ENCODE results near the gene ARG2.
"Not testable (repeated sequence)": the region's sequence is repeated elsewhere in the genome, so short reads cannot be mapped to it uniquely, and the experiment has no call there.

Gene ARG2

DNA sequence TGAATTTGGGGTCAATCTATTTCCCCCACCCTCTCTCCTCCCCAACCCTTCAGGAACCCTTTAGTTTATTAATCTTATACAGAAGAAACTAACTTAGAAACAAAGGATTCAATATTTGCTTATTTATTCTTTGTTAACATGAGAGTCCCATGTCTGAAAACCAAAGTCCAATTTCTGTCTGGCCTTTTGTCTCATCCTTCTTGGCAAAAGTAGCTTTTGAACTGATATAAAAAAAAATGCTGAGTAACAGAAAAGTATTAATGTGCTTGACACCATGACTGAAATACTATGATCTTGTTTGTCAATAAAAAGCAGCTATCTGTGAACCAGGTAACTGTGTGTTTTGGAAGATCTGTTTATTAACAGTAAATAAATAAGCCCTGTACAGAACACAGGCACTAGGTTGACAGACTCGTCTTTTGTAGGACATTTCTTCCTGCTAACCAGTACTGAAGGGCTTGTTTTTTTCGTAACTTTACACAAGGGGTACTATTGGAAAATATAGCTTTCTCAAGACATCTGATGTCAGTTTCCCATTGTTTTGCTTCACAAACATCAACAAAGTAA lies 30.4 kb upstream of the ARG2 start:
- no peak for DNase-seq

DNA sequence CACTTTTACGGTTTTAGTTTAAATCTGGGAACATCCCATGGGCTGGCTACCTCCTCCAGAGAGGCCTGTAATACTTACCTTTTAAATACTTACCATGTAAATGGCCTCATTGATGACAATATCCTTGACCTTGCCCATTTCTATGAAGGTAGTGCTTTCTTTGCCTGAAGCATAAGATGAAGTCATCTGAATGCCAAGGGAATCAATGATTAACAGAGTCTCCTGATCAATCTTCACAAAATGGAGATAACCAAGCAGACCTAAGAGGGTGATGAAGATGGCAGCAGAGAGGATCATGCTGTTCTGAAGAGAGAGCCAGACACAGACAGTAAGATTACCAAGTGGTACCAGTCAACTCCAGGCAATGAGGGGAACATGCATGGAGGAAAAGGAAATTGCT lies 26.1 kb upstream of the ARG2 start:
- not testable (repeated sequence) for DNase-seq

DNA sequence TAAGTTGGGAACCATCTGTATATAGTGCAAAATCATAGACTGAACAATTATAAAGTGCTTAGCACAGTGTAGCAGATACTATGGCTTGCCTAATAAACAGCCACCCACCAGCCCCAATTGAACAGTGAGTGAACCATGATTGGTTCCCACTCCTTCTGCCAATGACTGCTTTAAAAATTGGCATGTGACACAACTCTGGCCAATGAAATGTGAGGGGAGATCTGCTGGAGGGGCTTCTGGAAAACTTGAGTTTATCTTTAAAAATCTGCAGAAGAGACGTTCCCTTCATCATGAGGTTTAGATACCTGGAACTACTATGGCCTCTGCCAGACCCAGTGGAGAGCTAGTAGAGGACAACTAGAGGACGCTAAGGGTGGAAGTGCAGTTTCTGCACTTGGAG lies 24.3 kb upstream of the ARG2 start:
- no peak for DNase-seq

DNA sequence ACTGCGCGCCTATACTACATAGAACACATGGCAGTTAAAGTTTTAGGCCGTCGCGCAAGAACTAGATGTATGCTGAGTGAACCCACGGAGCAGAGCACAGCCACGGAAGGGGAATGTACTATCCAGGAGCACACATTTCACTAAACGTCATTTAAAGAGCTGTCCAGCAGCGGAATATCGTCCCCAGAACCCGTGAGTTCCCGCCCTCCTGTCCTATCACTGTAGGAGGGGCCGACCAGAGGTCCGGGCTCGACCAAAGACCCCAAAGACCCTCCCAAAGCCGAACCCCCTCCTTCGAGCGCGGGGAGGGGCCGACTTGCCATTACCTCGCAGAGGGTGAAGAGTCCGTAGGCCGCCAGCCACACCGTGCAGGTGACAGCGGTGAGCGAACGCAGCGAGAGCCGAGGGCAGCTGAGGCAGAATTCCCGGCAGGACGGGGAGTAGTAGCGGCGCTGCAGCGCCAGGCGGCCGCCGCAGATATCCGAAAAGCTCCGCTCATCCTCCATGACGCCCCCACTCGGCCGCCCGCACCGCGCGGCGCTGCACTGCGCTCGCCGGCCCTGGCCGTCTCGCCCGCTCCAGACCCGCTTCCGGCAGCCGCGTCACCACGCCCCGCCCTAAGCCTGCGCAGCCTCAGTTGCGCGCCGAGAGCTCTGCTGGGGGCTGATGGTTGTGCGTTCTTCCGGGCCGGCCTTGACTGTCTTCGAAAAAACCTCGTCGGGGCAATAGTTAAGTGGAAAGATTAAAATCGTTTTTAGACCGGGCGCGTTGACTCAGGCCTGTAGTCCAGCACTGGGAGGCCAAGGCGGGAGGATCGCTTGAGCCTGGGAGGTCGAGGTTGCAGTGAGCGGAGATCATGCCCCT lies 19.8 kb upstream of the ARG2 start, which contains the start of gene PIGH:
Gene PIGH, minus strand, starts transcription at position 571 of the 864 bp plus-strand sequence. Its CDS starts 65 bp downstream, at position 506.
- peak; percentile 86 to 91 (median 88) for DNase-seq

DNA sequence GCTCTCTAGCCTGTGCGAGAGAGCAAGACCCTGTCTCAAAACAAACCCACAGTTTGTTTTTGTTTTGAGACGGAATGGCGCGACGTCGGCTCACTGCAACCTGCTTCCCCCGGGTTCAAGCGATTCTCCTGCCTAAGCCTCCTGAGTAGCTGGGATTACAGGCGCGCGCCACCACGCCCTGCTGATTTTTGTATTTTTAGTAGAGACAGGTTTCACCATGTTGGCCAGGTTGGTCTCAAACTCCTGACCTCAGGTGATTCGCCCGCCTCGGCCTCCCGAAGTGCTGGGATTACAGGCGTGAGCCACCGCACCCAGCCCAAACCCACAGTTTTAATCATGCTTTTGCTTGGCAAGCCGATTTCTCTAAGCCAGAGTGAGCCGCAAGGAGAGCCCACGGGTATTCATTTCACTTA lies 19.2 kb upstream of the ARG2 start:
- not testable (repeated sequence) for DNase-seq

DNA sequence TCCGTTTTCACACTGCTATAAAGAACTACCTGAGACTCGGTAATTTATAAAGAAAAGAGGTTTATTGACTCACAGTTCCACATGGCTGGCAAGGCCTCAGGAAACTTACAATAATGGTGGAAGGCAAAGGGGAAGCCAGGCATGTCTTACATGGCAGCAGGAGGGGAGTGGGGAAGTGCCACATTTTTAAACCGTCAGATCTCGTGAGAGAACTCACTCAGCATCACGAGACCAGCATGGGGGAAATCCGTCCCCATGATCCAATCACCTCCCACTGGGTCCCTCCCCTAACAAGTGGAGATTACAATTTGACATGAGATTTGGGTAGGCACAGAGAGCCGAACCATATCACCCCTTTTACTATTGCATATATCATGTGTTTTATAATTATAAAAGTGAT lies 17.6 kb upstream of the ARG2 start:
- DNase-seq = no peak

DNA sequence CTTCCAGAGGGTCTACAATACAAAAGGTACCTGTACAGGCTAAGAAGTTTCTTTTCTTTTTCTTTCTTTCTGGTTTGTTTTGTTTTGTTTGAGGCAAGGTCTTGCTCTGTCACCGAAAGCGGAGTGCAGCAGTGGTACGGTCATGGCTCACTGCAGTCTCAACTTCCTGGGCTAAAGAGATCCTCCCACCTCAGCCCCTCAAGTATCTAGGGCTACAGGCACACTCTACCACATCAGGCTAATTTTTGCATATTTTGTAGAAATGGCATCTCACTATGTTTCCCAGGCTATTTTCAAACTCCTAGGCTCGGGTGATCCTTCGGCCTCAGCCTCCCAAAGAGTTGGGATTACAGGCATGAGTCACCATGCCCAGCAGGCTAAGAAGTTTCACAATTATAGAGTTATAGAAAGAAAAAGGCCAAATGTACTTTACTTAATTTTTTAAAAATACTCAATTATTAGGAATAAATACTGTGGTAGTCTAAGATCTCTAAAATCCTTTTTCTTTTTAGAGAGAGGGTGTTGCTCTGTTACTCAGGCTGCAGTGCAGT lies 16.6 kb upstream of the ARG2 start:
- no peak for DNase-seq

DNA sequence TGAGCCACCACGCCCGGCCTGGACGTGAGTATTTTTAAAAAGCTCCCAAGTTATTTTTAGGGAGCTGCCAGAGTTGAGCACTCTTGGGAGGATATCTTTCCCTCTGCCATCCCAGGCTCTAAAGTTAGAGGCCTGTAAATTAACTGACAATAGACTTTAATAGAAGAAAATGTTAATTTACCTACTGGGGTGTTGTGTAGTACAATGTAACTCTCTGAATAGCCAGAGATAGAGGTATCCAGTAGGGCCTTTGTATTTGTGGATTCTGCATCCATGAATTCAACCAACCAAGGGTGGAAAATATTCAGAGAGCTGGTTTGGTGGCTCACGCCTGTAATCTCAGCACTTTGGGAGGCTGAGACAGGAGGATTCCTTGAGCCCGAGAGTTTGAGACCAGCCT lies 12.1 kb upstream of the ARG2 start:
- no peak for DNase-seq

DNA sequence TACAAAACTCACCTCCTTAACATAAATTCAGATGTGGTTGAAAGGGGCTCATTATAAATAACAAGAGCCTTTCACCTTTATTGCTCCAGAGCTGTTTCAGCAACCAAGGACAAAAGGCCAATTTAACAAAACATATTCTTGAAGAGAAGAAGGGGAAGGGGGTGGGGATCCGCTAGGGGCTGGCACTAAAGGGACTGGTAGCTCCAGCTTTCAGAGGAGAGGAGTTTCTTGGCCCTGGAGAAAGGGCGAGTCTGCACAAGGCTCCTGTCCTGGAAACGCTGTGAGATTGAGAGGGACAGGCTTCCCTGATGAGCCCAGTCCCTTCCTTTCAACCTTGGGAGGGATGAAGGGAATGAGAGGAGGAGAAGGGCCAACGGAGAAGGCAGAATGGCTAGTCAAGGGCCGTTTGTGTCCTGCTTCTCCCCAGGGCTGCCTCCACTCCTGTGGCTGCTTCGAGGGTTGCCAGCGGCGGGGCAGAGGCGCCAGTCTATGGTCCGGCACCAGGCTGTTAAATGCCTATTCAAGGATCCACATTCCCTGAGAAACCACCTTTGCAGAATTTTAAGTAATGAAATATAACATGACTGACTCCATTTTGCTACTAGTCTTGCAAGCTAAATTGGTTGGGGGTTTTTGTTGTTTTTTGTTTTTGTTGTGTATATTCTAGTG lies 9.9 kb upstream of the ARG2 start:
- no peak for DNase-seq

DNA sequence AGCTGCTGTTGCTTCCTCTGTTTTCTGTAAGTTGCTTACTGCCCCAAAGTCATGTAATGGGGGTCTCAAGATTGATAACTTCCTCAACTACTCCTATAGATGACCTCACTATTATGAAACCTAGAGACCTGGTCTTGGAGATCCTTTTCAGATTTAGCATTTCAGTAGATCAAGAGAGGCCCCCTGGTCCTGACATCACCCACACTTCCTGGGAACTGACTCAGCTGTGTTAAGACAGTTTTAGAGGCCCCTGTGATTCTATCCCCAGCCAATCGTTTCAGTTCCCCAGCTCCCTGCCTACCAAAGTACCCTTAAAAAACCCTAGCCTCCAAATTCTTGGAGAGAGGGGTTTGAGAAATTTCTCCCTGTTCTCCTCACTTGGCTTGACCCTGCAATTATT lies 9.2 kb upstream of the ARG2 start:
- DNase-seq = no peak

DNA sequence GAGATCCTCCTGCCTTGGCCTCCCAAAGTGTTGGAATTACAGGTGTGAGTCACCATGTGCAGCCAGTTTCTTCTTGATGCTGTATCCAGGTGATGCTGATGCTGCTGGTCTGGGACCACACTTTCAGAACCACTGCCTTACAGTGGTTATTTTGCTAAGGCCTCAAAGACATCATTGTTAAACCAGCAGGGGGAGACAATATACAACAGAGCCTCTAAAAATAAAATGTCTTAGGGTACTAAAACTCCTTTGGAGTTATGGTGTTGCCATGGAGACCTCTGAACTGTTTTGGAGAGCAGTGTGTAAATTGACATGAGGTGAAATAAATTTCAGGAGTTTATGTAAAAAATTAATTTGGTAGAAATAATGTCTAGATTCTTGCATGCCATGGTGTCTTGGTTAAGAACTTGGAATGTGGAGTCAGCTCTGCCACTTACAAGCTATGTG lies 1.1 kb upstream of the ARG2 start:
- DNase-seq = no peak

DNA sequence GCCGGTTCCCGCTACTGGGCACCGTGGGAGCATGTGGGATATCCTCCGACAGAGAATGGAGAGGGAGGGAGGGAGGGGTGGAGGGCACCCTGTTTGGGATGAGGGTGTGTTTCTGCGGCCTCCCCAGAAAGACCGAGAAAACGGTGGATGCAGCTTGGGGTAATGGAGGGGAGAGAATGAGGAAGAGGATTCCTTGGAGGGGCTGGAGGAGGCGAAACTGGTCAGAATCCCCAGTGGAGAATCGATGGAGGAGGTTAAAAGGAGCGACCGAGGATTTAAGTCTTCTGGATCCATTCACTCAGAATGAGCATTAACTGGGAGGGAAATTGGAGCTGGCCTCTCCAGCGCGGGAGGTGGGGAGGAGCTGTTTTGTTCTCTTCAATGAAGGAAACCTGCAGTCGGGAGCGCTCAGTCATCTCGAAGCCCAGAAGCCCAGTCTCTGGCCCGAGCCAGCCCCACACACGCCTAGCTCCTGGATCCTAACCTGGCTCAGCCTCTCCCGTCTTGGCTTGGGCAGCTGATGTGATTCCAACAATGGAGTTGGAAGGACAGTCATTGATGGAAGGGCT lies 581 bp downstream of the ARG2 start:
- DNase-seq = no peak

DNA sequence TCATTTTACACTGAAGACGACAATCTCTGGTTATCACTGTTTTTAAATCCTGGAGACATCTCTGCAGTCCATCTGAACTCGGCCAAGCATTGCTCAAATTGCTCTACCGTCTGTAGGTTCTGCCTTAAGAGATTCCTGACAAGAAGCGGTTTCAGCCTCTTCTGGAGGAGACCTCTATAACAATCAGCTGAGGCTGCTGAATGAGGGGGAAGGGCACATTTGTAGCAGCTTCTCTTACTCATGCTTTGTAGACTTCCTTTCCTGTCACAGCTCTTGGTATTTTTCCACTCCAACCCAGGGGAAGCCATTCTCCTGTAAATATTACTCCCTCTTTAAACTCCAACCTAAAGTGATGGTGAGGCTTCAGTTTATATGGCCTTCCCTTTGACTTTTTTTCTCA lies 3.0 kb downstream of the ARG2 start:
- DNase-seq = no peak

DNA sequence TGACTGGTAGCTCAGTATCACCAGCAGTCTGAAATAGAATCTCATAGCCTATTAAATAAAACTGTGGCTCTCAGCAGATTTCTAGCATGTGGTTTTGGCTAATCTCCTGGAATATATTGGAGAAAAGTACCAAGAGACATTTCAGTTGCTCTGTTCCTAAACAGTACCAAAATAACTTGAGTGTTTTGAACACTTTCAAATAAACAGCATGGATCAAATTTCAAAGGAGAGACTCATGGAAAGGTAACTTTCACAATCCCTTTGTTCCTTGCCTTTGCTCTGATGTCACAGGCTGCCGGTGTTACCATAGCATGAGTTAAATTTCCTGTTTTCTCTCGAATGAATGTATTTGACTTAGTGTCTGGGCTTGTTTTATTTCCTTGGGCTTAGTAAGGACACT lies 3.4 kb downstream of the ARG2 start:
- no peak for DNase-seq

DNA sequence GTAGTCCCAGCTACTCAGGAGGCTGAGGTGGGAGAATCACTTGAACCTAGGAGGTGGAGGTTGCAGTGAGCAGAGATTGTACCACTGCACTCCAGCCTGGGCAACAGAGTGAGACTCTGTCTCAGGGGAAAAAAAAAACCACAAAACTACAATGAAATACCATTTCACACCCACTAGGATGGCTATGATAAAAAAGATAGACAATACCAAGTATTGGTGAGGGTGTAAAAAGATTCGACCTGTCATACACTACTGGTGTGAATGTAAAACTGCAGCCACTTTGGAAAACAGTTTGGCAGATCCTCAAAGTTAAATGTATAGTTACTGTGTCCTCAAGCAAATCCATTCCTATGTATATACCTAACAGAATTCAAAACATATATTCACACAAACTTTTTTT lies 6.4 kb downstream of the ARG2 start:
- not testable (repeated sequence) for DNase-seq

DNA sequence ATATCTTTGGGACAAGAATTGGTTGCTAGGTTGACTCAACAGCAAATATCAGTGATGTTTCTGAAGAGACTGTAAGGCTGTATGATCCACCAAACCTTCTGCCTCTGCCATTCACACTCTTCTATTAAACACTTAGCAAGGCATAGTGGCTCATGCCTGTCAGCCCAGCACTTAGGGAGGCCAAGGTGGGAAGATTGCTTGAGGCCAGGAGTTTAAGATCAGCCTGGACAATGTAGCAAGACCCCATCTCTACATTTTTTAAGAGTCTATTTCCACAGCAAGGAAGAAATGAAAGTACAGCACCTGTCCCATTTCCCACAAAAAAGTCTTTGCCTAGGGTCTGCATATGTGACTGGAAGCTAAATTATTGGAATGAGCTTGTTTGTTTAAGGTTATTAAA lies 7.8 kb downstream of the ARG2 start:
- DNase-seq = no peak

DNA sequence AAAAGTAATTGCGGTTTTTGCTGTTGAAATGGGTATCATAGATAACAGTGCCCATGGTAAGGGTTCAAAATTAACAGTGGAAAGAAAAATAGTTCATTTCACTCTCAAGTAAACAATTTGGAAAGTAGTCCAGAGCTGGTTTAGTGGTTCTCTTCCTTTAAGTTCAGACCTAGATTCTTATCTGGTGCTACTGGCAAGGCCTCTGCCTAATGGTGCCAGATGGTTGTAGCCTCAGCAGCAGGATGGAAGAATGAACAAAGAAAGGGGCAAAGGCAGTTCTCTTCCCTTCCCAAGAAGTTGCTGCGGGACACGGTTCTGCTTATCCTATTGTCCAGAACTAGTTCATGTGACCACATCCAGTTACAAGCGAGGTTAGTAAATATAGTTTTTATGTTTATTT lies 10.5 kb downstream of the ARG2 start:
- no peak for DNase-seq

DNA sequence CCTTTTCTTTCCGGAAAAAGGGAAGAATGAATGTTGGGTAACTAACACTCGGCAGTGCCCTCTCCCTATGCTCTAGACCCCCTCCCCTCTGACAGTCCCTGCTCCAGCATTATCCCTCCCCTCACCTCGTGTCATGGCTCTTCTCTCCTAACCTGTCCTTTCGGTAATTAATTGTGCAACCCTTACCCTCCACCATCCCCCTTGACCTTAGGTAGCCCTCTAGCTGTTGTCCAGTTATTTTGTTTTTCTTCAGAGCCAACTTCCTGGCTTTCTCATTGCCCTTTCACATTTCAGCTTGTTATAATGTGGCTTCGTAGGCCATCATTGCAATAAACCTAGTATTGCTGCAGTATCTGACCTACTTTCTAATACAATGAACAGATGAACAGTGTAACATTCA lies 11.2 kb downstream of the ARG2 start:
- no peak for DNase-seq

DNA sequence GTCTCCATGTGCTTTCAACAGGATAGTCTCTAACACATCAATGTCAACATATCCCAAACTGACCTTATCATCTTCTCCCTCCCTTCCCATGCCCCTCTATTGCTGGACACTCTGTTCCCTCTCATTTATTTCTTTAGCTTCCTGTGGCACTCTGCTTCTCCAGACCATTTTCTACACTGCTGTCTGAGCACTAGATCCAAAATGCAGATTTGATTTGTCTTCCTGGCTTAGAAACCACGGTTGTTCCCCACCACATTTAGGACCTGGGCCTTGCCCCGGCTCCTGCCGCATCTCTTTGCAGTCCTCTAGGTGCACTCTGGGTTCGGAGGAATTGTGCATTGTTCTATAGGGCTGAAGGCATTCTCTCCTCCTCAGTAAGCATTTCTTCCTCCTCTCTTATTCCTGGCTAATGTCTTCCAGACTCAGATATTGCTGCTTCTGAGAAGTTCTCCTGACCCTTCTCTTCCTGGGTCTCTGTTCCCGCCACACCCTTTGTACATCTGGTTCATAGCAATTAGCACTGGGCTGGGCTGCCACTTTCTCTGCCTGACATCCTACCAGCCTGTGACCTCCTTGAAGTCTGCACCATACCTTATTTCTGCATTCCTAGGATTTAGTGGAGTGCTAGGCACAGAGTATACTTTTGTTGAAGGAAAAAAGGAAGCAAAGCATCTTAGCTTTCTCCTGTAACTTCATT lies 13.9 kb downstream of the ARG2 start:
- DNase-seq = no peak

DNA sequence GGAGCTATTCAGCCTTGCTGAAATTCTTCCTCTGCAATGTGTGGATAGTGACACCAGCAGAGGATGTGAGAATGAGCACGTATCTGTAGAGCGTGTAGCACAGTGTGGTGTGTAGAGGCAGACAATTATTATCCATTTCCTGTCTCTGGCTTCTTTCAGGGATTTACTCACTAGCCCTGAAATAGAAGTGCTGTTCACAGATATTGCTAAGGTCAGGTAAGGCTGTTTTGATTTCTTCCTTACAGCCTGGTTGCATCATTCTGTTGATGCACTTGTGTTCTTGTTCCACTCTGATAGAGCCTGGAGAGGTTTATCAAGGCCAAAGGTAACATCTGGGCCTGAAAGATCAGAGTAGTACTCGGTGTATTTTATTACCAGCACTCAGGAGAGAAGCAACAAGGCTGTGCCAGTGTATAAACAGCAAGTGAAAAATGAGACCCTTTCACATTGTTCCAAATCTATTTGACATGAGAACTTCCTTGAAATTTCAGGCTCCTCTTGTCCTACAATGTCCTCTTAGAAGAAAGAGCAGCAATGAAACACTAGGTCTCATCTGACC lies 16.7 kb downstream of the ARG2 start:
- DNase-seq = no peak

DNA sequence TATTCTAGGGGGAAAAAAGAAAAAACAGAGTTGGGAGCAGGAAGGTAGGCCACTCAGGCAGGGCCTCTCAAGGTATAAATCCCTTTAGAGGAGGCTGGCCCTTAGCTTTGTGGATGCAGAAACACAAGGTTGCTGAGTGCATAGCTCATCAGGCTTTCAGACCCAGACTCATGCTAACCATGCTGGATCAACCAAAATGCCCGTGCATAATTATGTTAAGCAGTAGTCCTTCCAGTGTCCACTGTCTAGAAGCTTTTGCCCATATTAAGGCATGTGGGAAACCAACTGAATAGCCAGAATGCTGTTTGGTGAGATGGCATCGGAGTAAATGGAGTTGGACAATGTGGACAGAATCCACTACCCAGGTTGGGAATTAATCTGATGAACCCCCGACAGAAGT lies 18.9 kb downstream of the ARG2 start:
- no peak for DNase-seq

DNA sequence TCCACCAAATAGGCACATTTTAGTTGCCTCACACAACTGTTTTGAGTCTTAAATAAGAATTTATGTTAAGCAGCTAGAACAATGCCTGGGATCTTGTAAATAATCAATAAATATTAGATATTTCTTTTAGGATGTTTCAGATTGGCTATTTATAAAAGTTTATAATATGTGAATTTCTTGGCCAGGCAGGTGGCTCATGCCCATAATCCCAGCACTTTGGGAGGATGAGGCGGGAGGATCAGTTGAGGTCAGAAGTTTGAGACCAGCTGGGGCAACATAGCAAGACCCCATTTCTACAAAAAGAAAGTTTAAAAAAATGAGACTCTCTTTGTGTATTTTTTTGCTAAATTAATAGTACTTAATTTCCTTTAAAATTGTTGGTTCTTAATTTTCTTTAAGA lies 21.8 kb downstream of the ARG2 start:
- DNase-seq = no peak

Measured in activated CD4-positive, CD25-positive, alpha-beta regulatory T cell (primary cell).